GM21528 (cell line): ENCODE measurements around the gene OR1S1.
"Not testable (repeated sequence)": the region's sequence is repeated elsewhere in the genome, so short reads cannot be mapped to it uniquely, and the experiment has no call there.

Experiments used
- ATAC-seq: cut with Tn5 transposase; IDR thresholded peaks from one replicate; pipeline ENCODE4 v1.9.1; 2021; ENCODE audit warnings: mild to moderate bottlenecking, moderate library complexity; ENCODE audit not compliant: unreplicated experiment, low FRiP score

OR1S1 gene

GRCh38 chr11:58212420-58212819, at the start of gene OR1S1:
Gene OR1S1, plus strand, starts transcription at chr11:58212720.
- not testable (repeated sequence) for ATAC-seq

DNA sequence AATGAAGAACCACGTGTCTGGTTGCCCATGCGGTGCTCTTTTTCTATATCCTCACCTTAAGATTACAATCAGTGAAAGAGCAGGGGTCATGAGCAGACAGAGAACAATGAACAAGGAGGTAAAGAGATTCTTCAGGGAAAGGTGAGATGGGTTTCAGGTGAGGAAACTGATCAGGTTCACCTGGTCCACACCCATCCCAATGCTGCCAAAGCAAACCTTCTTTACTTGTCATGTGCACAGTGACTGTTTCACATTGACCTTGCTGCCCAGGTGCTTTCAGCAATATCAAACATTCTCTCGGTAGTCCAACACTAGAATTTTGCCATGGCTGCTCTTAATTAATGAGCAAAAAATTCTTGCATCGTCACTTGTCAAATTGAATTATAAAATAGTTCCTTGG, 48.1 kb upstream of the OR1S1 start:
- no peak for ATAC-seq

DNA sequence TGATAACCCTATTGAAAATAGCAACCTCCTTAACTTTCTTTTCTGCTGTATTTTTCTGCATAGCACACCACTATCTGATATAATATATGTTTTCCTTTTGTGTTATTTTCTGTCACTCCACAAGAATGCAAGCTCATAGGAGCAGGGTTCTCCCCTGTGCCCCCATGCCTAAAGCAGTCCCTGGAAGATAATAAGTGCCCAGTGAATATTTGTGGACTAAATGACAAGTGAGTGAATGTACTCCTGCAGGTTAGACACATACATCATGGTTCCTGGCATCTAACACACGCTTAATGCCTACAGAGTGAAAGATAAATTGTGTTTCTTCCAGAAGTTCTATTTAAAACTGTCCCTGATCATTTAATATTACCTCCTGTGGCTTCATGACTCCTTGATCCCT, 47.5 kb upstream of the OR1S1 start:
- ATAC-seq, result no peak

GRCh38 chr11:58165504-58166106, 46.9 kb upstream of the OR1S1 start:
- no peak for ATAC-seq

DNA sequence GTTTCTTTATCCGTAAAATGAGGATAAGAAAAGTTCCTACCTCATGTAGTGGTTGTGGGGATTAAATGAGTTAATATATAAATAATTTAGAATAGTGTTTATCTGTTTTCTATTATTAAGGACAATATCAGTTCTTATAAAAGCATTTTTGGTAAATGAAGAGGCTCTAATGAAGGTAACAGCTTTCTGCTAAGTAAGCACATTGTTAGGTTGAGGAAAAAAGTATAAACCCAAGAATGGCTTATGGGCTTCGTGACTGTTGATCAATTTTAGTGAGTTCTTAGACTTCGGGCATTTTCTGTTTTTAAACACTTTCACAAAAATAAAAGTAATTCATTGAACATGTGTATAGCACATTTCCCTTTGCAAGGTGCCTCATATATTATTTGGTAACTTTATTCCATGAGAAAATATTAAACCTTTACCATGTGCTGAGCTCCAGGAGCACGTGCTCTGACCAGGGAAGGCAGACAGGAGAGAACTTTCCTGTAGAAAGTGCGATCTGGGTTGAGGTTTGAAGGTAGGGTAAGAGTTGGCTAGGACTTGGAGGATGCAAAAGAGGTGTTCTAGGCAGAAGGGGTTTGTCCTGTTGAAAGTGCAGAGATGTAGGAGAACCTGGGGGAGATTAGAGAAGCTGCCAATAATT, 35.0 kb upstream of the OR1S1 start:
- ATAC-seq, result no peak

DNA sequence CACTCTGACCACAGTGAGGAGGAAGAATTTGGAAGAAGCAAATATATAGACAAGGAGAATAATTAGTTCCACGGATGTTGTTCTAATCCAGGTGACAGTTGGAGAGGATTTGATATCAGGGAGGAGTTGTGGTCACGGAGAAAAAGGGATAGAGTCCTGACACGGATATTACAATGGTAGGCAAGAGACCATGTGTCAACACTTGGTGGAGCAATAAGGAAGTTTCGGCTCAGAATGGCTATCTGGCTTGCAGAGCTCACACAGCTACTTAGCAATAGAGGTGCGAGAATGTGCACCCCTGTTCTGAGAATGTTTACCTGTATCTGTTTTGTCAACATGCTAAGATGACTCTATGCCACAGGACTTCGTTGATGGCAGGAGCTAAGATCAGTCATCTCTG, 34.1 kb upstream of the OR1S1 start:
- ATAC-seq, result no peak

GRCh38 chr11:58179648-58180047, 32.9 kb upstream of the OR1S1 start:
- no peak for ATAC-seq

GRCh38 chr11:58186938-58187337, 25.6 kb upstream of the OR1S1 start:
- no peak for ATAC-seq

DNA sequence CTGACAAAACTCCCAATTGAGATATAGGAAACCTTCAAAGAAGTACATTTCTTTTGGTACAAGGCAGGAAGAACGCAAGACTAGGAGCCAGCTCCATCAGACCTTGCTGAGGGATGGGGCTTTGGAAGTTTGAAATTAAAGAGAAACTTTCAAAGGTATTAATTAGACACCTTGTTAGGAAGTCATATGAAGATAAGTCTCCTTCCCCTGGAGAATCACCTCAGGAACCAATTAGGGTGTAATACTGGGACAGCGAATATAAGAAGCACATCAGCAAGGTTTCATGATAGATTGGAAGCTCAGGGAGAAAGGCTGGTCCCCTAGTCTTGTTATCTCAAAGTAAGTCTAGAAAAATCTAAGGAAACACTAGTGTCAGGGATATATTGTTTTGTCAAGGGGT, 23.8 kb upstream of the OR1S1 start, which contains the start of gene OR9Q2:
Gene OR9Q2, plus strand, starts transcription at position 301 of the 400 bp plus-strand sequence. CDS start 1,421 bp downstream, outside the sequence.
- ATAC-seq, result no peak

- ATAC-seq, result no peak
These were observed 20.3 kb upstream of the OR1S1 start for GRCh38 chr11:58192229-58192628.

DNA sequence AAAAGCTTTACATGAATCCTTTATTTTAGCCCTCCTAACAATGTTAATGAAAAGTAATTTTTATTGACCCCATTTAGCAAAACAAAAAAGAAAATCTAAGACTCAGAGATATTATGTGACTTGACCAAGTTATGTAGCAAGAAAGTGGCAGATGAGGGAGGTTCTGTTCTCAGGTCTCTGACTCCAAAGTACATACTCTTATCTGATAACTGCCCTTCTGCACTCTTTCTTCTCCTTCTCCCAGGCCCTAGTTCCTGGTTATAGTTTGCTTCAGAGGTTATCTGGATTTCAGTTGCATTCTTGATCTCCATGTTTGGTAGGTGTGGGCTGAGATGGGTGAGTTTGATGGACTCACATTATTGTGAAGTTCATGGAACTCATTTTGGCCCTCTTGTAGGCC, 19.1 kb upstream of the OR1S1 start:
- no peak for ATAC-seq

GRCh38 chr11:58195939-58196338, 16.6 kb upstream of the OR1S1 start:
- no peak for ATAC-seq

GRCh38 chr11:58199271-58199670, 13.2 kb upstream of the OR1S1 start:
- no peak for ATAC-seq

GRCh38 chr11:58204042-58204441, 8.5 kb upstream of the OR1S1 start, which contains the start of gene OR1S2:
Gene OR1S2, minus strand, starts transcription at chr11:58204142. Its CDS starts 0 bp downstream, at chr11:58204142.
- no peak for ATAC-seq

DNA sequence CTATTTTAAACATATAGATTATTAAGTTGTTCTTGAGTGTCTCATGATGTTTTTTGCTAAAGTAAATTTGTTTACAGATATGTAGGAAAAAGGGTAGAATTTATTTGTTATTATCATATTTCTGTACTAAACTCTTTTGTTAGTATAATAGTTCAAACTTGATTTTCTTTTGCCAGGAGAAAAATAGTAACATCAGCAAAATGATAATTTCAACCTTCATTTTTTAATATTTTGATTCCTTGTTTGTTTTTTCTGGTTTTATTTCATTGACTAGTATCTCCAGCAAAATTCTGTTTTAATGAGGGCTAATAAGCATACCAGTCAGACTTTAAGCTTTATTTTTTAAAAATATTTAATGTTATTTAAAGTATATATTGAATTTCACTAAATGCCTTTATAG, 4.0 kb downstream of the OR1S1 start:
- ATAC-seq, result no peak

- ATAC-seq, result no peak
These were observed 10.2 kb downstream of the OR1S1 start for GRCh38 chr11:58222721-58223120.

- ATAC-seq, result no peak
These were observed 15.6 kb downstream of the OR1S1 start for GRCh38 chr11:58227956-58228615.

DNA sequence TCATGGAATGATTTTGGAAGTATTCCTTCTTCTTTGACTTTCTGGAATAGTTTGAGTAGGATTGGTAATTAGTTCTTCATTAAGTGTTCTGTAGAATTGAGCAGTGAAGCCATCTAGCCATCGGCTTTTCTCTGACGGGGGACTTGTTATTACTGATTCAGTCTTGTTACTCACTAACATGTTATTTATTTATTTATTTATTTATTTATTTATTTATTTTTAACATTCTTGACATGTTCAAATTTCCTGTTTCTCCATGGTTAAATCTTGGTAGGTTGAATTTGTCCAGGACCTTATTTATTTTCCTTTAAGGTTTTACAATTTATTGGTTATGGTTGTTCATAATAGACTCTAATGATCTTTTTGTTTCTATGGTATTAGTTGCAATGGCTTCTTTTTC, 31.4 kb downstream of the OR1S1 start:
- ATAC-seq, result no peak

DNA sequence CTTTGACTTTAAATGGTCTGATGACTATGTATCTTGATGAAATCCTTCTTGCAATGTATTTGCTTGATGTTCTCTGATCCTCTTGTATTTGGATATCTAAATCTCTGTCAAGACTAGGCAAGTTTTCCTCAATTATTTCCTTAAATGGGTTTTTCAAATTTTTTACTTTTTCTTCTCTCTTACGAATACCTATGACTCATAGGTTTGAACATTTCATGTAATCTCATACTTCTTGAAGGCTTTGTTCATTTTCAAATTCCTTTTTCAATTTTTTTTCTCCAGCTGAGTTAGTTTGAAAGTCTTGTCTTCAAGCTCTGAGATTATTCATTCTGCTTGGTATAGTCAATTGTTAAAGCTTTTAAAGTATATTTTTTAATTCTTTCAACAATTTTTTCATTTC, 42.4 kb downstream of the OR1S1 start:
- ATAC-seq, result no peak

DNA sequence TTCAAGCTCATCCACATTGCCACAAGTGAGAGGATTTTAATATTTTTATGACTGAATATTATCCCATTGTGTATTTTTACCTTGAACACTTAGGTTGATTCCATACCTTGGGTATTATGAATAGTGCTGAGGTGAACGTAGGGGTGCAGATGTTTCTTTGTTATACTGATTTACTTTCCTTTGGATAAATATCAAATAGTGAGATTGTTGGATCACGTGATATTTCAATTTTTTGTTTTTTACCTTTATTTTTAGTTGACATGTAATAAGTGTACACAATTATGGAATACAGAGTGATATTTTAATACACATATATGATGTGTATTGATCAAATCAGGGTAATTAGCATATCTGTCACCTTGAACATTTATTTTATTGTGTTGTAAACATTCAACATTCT, 47.5 kb downstream of the OR1S1 start:
- ATAC-seq, result no peak
